Smooth muscle cell (in vitro differentiated cells): ENCODE data around the gene STK36. TPM values are rescaled to one million over a fixed set of nuclear protein-coding genes. Genes with fewer than 3 reads are reported as not detected.

Experiments used
- DNase-seq: peaks from one replicate; lab custom pipeline; 2025; ENCODE audit not compliant: unreplicated experiment; lab: John Stamatoyannopoulos, UW
- H2AFZ ChIP-seq: fragments of 200-600 bp; sonication (generic); 2 replicates; pipeline ENCODE4 v1.6.0; 2016; ENCODE audit warnings: antibody characterized with exemption, low read depth, mild to moderate bottlenecking
- H3F3A ChIP-seq: fragments of 200-600 bp; sonication (generic); 2 replicates; pipeline ENCODE4 v1.6.0; 2017; ENCODE audit warnings: antibody characterized with exemption, low read depth
- H3K27ac ChIP-seq: fragments of 200-600 bp; sonication (generic); 2 replicates; pipeline ENCODE4 v1.5.1; 2016; ENCODE audit warnings: low read depth, mild to moderate bottlenecking
- H3K27me3 ChIP-seq: fragments of 200-600 bp; sonication (generic); 2 replicates; pipeline ENCODE4 v1.6.1; 2016; ENCODE audit warnings: low read depth, mild to moderate bottlenecking
- H3K36me3 ChIP-seq: fragments of 200-600 bp; sonication (generic); 2 replicates; pipeline ENCODE4 v1.5.1; 2016; ENCODE audit warnings: low read depth
- H3K4me1 ChIP-seq: fragments of 200-600 bp; sonication (generic); 2 replicates; pipeline ENCODE4 v1.5.1; 2016; ENCODE audit warnings: low read depth
- H3K4me2 ChIP-seq: fragments of 200-600 bp; sonication (generic); 2 replicates; pipeline ENCODE4 v1.6.0; 2016; ENCODE audit warnings: mild to moderate bottlenecking
- H3K4me3 ChIP-seq: fragments of 200-600 bp; sonication (generic); 2 replicates; pipeline ENCODE4 v1.5.1; 2016; ENCODE audit warnings: mild to moderate bottlenecking
- H3K79me2 ChIP-seq: fragments of 200-600 bp; sonication (generic); 2 replicates; pipeline ENCODE4 v1.6.0; 2016; ENCODE audit warnings: low read depth, mild to moderate bottlenecking
- H3K9ac ChIP-seq: fragments of 200-600 bp; sonication (generic); 2 replicates; pipeline ENCODE4 v1.6.0; 2016; ENCODE audit warnings: low read depth
- H3K9me3 ChIP-seq: fragments of 200-600 bp; sonication (generic); replicated peaks from 2 replicates; pipeline ENCODE4 v1.5.1; 2016; ENCODE audit warnings: low read depth
- H4K20me1 ChIP-seq: fragments of 200-600 bp; sonication (generic); 2 replicates; pipeline ENCODE4 v1.6.0; 2016; ENCODE audit warnings: low read depth
- WGBS: methylation state at CpG from one replicate; pipeline ENCODE4 v1.1.7; 2016; ENCODE audit warnings: low lambda C conversion rate; 5-methylcytosine and 5-hydroxymethylcytosine counted together
- polyA plus RNA-seq: library from polyadenylated mRNA; unstranded; fragments of >200 nt; fragmentation: Nextera tagmentation; extraction: Ambion mirVana; gene quantifications from 2 replicates; pipeline ENCODE4 v1.2.1, GENCODE V29; 2016
- total RNA-seq: library from RNA; depleted of rRNA; stranded (reverse); fragments of >200 nt; gene quantifications from 2 replicates; pipeline ENCODE4 v1.2.3, GENCODE V29; 2014
- TF ChIP-seq, protein P1 (sequence below): fragments of 200-600 bp; sonication (generic); IDR thresholded peaks from 2 replicates; pipeline ENCODE4 v1.5.1; 2017; ENCODE audit warnings: borderline replicate concordance, mild to moderate bottlenecking, antibody characterized with exemption; ENCODE audit not compliant: insufficient read depth, poor library complexity, severe bottlenecking

STK36 gene
- total and polyA plus RNA-seq, 2 experiments from 2014 or later: 18.8 to 22.7 TPM

- Histone ChIP-seq H3K27ac (peak overlapping the region; percentile 31), H3K9me3 (no peaks in the 10 kb centered on the region), H3F3A (no peaks in the 10 kb centered on the region), H4K20me1 (no peaks in the 10 kb centered on the region), H2AFZ (no peak overlapping the region), H3K4me2 (no peak overlapping the region), H3K36me3 (peaks cover 16% of the 10 kb centered on the region), H3K27me3 (no peaks in the 10 kb centered on the region), H3K4me1 (no peaks in the 10 kb centered on the region), H3K79me2 (no peaks in the 10 kb centered on the region), H3K9ac (no peak overlapping the region), H3K4me3 (no peak overlapping the region)
- 91% methylated on average over 10 of the region's 10 CpGs for WGBS
- TF ChIP-seq, protein P1, sequence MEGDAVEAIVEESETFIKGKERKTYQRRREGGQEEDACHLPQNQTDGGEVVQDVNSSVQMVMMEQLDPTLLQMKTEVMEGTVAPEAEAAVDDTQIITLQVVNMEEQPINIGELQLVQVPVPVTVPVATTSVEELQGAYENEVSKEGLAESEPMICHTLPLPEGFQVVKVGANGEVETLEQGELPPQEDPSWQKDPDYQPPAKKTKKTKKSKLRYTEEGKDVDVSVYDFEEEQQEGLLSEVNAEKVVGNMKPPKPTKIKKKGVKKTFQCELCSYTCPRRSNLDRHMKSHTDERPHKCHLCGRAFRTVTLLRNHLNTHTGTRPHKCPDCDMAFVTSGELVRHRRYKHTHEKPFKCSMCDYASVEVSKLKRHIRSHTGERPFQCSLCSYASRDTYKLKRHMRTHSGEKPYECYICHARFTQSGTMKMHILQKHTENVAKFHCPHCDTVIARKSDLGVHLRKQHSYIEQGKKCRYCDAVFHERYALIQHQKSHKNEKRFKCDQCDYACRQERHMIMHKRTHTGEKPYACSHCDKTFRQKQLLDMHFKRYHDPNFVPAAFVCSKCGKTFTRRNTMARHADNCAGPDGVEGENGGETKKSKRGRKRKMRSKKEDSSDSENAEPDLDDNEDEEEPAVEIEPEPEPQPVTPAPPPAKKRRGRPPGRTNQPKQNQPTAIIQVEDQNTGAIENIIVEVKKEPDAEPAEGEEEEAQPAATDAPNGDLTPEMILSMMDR: no peak
- DNase-seq: no peak
Observed at GRCh38 chr2:218745559-218746469, 73.9 kb downstream of the STK36 start.

GRCh38 chr2:218746470-218746795 lies 74.5 kb downstream of the STK36 start:
- TF ChIP-seq, protein P1: no peak
- Histone ChIP-seq H3K4me3 (no peak overlapping the region), H3K27ac (no peak overlapping the region), H3K36me3 (peaks cover 20% of the 10 kb centered on the region), H3K4me2 (no peak overlapping the region), H3K27me3 (no peaks in the 10 kb centered on the region), H2AFZ (no peak overlapping the region), H3F3A (no peaks in the 10 kb centered on the region), H4K20me1 (no peaks in the 10 kb centered on the region), H3K9me3 (no peaks in the 10 kb centered on the region), H3K79me2 (no peaks in the 10 kb centered on the region), H3K4me1 (no peaks in the 10 kb centered on the region), H3K9ac (no peak overlapping the region)
- DNase-seq: no peak
- 100% methylated on average over 1 of the region's 1 CpG for WGBS

DNA sequence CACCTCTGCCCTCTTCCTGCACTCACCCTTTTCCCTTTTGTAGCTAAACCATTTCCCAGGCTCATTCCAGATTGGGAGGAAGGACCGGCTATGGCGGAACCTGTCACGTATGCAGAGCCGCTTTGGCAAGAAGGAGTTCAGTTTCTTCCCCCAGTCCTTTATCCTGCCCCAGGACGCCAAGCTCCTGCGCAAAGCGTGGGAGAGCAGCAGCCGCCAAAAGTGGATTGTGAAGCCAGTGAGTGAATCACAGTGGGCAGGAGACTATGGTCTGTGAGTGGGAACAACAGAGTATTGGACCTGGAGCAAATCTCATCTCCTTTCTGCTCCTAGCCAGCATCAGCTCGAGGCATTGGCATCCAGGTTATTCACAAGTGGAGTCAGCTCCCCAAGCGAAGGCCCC lies 75.1 kb downstream of the STK36 start:
- Histone ChIP-seq H3K27me3 (no peaks in the 10 kb centered on the region), H3F3A (no peaks in the 10 kb centered on the region), H3K9me3 (no peaks in the 10 kb centered on the region), H3K36me3 (peaks cover 20% of the 10 kb centered on the region), H3K4me3 (no peak overlapping the region), H3K4me2 (no peak overlapping the region), H3K4me1 (no peaks in the 10 kb centered on the region), H4K20me1 (no peaks in the 10 kb centered on the region), H3K9ac (no peak overlapping the region), H2AFZ (no peak overlapping the region), H3K79me2 (no peaks in the 10 kb centered on the region), H3K27ac (no peak overlapping the region)
- 96% methylated on average over 10 of the region's 10 CpGs for WGBS
- TF ChIP-seq, protein P1: no peak
- no peak for DNase-seq
